Fibroblast of peridontal ligament (primary cell): ENCODE measurements around the gene ADPRM.
"Not testable (repeated sequence)": the region's sequence is repeated elsewhere in the genome, so short reads cannot be mapped to it uniquely, and the experiment has no call there.

Experiments
- DNase-seq: peaks from one replicate; pipeline ENCODE4 v3.0.0-alpha.2; 2010; ENCODE audit errors: extremely low read depth

The ADPRM gene, protein sequence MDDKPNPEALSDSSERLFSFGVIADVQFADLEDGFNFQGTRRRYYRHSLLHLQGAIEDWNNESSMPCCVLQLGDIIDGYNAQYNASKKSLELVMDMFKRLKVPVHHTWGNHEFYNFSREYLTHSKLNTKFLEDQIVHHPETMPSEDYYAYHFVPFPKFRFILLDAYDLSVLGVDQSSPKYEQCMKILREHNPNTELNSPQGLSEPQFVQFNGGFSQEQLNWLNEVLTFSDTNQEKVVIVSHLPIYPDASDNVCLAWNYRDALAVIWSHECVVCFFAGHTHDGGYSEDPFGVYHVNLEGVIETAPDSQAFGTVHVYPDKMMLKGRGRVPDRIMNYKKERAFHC

DNA sequence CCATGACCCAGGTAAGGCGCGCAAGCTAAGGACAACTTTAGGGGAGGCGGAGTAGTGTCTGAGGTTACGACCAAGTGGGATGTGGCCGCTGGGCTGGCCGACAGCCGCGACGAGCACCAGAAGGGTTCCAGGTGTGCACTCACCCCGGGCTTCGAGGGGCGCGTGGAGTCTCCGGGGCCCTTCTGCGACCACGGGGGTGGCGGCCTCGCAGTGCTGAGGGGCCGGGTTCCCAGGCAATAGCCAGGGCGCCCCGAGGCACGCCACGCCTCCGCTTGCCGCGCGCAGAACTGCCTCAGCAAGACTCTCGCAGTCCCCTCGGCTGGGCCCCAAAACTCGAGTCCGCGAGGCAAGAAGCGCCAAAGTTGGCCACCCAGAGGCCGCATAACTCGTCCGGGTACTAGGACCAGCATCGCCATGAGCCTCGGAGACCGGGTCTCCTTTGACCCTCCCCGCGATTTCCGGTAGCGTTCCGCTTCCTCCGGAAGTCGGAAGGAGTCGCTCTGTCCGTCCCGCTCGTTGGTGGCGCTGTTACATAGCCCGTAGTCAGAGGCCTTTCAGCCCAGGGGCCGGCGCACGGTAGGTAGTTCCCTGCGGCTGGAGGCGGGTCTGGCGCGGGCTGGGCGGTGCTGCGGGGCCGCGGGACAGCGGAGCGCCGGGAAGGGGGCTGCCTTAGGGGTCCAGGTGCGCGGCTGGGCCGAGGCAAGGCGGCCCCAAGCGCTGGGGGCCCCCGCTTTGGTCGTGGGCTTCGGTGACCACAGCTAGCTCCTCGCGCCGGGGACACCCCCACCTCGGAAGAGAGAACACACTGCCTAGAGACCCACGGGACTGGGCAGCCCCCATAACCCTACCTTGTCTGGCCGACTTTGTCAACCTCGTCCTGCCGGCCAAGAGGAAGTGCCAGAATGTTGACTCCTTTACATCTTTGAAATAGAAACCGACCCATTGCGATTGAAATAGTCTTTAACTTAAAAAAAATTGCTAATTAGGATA is at the start of gene ADPRM, which contains the start of gene SCO1:
TSS of gene ADPRM (plus strand) at position 503 of the 990 bp plus-strand sequence. CDS start 7,333 bp downstream, outside the sequence.
TSS of gene SCO1 (minus strand) at position 442 of the 990 bp plus-strand sequence. CDS start at position 416, 26 bp downstream.
- peak; percentile 91 for DNase-seq

DNA sequence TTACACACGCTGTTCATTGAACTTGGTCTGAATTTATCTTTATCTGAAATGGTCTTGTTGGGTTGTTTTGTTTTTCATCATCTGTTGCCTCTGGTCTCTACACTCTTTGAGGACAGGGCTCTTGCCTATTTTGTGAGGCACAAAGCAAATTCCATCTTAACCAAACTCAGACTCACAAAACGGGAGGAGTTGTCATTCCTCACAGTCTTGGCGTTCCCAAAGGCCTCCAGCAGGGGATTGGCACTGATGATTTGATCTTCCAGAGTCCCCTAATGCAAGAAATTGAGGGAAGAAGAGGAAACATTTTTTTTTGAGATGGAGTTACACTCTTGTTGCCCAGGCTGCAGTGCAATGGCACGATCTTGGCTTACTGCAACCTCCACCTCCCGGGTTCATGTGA is 49.0 kb upstream of the ADPRM start:
- no peak for DNase-seq

DNA sequence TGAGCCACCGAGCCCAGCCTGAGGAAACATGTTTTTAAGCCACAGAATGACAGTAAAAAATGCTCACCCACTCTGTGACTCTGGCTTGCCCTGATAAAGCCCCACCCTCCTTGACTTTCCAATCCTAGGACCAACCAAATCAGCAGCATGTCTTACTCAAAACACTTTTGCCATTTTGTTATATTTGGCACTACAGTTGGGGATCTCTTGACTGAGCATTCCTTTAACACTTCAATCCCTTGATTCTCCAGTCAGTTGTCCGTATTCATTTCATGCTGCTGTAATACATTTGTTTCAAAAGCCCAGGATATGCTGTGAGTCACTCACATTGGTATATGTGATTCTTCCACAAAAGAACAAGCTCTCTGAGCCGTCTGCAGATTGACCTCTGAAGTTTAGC is 48.4 kb upstream of the ADPRM start:
- DNase-seq, result peak; percentile 25

DNA sequence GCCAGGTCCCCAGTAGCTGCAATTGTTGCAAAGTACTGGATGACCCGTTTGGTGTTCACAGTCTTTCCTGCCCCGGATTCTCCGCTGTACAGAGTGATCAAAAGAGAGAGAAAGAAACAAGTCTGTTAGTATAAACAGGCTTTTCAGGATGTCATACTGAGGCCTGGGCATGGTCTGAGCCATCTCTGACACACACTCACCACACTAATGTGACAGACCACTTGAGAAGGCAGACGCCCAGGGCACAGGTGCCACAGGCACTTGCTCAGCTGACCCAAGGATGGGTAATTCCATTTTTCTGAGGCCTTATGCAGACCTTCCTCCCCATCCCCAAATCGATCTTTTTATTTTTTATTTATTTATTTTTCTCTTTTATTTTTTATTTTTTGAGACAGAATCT is 47.8 kb upstream of the ADPRM start:
- no peak for DNase-seq

DNA sequence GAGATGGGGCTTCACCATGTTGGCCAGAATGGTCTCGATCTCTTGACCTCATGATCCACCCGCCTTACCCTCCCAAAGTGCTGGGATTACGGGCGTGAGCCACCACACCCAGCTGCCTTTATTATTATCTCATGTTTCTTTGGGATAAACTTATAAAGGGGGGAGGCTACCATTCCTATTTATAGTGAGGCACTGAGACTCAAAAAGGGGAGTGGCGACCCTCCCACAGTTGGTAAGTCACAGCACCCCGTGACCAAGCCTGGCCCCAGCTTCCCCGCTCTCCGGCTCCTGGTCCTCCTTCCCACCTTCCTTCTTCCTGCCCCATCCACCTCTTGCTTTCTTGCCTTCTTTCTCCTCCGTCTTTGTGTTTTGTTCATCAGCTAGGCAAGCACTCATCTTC is 45.5 kb upstream of the ADPRM start:
- DNase-seq, result no peak

DNA sequence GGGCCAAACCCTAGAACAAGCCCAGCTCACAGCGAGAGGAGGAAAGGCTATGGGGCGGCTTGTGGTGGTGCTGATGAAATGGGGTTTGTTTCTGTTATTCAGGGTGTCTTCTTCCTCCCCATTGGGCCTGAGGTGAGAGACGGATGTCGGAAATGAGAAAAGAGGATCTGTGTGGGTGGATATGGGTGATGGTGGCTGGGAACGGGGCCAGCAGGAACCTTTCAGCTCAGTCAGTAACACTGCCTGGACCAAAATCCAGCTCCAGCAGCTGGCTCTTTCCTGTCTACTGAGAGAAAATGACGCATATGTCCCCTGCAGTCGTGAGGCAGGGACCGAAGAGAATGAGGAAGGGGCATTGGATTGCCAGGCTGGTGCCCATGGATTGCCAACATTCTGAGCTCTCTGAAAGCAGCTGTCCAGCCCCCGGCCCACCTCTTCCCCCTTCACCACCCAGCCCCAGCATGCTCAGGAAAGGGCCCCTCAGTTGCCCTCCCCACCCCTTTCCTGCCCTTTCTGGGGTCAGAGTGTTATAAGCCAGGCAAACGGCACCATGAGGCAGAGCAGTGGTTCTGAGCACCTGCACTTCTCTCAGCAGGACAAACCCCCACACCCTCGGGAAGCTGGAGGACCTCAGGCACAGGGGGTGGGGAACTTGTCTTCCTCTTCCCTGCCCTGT is 44.3 kb upstream of the ADPRM start:
- no peak for DNase-seq

DNA sequence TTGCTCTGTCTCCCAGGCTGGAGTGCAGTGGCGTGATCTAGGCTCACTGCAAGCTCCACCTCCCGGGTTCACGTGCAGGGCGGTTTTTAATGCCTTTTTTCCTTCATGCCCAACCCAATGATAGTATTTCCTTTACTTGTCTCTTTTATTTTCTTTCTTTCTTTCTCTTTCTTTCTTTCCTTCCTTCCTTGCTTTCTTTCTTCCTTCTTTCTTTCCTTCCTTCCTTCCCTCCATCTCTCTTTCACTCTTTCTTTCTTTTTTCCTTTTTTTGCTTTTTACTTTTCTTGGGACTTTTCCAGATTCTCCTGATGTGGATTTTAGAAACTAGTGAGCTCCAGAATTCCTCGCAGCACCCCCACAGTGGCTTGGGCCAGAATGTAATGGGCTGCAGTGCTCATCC is 43.4 kb upstream of the ADPRM start:
- DNase-seq, result no peak

DNA sequence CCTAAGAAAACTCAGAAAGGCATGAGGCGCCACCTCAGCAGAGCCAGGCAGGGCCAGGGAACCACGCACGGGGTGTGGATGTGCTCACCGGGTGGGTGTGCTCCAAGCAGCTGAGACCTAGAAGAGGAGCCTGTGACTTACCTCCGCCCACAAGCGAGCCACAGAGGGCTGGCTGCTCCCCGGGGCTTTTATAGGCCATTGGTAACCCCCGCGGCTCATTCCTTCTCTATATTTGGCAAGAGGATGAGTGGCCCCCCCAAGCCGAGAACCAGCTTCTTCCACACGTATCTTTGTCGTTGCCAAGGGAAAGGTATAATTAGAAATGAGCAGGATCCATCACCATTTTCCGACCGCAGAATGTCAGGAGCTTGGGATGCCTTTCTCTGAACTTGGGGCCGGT is 40.2 kb upstream of the ADPRM start, which contains the start of gene MYH3:
TSS of gene MYH3 (minus strand) at position 162 of the 400 bp plus-strand sequence. CDS start 2,245 bp downstream, outside the sequence.
- no peak for DNase-seq

DNA sequence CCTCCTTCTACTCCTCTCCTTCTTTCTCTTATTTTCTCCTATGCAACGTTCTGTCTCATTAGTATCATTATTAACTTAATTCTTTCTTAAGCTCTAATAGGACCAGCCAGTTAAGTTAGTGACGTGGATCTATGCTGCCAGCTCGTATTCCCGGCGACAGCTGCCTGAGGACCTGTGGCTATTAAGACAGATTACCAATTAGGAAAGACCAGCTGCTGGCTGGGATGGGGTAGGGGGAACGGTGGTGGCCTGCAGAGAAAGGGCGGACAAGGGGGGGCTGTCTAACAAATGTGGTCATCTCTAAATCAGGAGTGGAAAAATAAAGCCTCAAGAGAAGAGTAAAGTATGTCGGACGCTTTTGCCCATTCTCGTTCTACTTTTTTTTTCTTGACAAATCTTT is 39.5 kb upstream of the ADPRM start:
- no peak for DNase-seq

DNA sequence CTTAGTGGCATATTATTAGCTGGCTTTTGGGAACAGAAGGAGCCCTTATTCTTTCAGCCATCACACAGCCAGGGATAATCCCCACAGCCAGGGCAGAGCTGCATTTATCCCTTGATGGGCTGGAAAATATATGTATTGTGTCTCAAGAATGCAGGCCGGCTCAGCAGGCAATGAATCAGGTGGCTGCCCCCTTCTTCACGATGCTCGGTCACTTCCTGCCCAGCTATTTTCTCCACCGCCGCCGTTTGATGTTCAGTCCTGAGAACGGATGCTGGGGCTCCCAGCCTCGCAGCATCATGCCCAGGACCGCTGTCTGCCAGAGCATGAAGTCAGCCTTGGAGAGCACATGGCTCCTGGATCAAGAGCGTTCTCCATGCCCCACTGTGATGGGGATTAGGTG is 36.0 kb upstream of the ADPRM start:
- no peak for DNase-seq

DNA sequence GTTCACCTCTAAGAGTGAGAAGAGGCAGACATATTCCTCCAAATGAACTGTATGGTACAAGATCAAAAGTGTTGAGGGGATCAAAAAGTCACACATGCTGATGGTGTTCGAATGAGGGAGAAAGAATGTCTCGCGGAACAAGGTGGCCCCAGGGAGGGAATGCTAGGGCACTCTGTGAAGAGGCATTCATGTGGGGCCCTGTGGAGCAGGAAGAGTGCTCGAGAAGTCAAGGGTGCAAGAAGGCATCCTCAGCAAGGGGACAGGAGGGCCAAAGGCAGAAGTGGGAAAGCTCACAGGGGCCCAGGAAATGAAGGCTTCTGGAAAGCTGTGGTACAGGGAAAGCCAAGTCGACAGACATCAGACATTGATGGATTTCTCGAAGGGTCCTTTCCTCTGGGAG is 34.2 kb upstream of the ADPRM start:
- no peak for DNase-seq

DNA sequence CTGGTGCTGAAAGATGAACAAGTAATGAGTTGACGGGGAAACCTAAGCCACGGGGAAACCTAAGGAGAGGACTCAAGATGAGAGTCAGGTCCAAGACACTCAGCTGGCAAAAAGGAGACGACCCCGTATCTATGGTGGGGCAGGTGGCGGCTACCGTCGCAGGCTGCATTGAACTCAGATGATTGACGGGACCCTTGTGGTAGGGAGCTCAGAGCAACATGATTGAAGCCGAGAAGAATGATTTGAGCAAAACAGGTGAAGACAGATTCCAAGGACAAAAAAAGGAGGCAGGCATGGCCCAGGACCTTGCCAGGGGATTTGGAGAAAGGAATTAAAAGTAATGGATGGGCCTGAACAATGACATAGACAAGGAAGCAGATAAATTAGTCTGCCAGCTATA is 32.8 kb upstream of the ADPRM start:
- DNase-seq, result no peak

DNA sequence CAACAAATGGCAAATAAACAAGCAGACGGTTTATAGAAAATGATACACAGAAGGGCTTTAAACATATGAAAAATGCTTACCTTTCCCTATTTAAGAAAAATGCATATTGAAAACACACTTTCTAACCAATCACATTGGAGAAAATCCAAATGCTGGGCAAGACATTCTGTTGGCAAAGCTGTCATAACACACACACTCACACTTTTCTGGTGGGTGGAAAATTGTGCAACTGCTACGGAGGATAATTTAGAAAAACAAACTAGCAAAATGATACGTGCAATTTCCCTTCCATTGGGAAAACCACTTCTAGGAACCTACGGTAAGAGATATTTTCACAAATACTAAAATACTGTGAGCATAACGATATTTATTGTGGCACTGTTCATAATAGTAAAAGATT is 30.5 kb upstream of the ADPRM start:
- peak; percentile 65 for DNase-seq

DNA sequence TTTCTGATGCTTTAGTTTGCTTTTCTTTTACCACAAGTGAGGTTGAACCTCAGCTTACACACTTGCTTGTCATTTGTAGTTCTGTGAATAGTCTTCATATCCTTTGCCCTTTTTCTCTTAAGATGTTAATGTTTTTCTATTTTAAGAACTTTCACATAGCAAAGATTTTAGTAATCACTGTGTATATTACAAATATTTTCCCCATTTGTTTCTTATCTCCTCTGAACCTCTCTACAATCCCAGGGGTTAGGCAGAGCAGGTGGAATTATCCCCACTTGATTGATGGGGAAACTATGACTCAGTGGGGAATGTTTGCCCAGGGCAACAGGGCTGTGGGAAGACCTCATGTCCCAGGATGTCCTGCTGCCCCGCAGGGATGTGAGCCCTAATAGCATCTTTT is 28.6 kb upstream of the ADPRM start:
- DNase-seq, result peak; percentile 13

DNA sequence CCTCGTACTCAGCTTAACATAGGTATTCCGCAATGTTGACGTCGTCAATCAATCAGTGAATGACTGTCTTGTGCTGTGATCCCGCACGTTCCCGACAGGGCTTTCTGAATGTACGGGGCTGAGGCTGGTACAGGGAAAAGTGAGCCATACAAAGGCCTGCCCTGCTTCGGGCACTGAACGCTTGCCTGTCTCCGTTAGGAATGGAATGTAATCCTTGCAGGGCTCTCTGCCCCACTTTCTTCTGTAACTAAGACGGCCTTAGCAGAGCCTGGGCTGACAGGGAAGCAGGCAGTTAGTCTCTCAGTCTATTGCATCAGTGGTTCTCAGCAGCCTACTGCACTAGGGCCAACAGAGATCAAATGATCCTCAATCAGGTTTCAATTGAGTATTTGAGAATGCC is 24.1 kb upstream of the ADPRM start:
- DNase-seq, result no peak

DNA sequence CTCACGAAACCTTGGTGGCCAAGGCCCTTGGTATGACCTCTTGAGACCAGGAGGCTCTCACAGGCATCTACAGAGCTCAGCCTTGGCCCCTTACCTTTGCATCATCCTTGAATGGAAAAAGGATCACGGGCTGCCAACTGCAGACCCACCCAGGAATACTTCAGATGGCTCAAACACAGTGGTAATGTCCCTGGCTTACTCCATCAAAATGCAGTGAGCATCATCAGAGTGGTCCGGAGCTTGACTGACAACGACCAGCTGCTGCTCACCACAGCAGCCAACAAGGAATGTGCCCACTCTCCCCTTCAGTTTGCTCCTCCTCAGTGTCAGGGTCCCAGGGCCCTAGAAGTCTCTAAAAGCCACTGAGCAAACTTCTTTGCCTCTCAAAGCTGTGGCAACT is 22.7 kb upstream of the ADPRM start:
- DNase-seq, result no peak

DNA sequence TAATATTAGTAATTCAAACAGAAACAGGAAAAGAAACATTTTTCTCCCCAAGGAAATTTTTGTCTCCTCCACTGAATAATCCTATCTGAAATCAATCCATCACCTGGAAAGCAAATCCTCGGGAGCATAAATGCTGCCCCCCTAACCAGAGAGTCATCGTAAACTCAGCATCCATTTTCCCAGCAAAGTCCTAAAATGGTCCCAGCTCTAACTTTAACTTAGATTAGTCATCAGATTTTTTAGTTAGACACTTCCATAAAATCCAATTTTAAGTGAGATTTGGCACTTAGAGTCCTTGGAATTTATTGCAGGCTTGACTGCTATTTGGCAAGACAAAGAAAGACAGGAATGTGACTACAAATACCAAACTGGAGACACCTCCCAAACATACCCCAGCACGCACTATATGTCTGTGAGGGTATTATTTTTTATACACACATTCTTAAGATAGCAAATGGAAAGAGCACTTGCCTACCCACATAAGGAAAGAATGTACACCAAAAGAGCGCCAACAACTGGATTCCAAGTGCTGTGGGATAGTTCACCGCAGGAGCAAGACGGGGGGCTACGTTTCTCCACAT is 15.4 kb upstream of the ADPRM start:
- DNase-seq, result peak; percentile 18

DNA sequence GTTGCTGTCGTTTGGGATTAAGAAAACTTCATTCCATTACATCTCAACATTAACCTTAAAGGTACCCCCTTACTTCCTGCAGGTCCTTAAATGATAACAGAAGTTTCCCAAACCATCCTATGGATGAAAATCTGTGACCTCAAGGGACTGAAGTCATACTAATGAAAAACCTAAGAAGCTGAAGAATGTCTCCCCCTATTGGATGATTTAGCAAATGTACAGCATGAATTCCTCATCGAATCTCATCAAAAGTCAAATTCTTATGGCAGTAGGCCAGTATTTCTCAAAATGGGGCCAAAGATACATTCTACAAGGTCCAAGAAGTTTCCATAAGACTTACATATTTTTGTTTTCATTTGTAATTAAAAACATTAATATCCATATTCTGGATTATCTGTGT is 13.5 kb upstream of the ADPRM start:
- peak; percentile 57 for DNase-seq

DNA sequence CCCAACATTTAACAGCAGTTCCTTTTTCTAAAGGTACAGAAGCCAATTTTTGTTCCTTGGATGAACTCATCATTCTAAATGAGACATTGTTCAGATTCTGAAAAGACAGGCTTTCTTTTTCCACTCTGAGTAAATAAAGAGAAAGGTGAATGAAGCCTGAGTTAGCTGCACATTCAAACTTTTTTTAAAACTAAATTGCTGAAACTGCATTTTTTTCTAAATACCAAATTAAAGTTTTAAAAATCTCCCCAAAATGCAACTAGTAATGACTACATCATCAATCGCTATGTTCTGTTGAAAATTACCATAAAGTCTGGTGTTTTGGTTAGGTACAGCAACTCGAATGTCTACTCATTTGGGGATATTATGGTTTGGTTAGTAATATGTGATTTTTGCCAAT is 9.9 kb upstream of the ADPRM start:
- DNase-seq, result no peak

DNA sequence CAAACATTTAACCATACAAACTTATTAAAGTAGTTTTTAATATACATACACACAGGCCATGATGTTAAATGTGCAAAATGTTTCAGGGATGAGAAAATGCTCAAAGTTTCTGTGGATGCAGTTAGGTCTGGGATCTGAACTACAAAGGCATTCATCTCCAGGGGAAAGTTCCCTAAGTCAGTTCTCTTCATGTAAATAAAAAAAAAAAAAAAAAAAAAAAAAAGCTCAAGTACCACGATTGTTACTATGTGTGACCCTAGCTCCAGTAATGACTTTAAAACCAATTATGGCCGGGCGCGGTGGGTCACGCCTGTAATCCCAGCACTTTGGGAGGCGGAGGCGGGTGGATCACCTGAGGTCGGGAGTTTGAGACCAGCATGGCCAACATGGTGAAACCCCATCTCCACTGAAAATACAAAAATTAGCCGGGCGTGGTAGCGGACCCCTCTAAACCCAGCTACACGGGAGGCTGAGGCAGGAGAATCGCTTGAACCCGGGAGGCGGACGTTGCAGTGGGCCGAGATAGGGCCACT is 1.5 kb upstream of the ADPRM start:
- DNase-seq, result not testable (repeated sequence)

DNA sequence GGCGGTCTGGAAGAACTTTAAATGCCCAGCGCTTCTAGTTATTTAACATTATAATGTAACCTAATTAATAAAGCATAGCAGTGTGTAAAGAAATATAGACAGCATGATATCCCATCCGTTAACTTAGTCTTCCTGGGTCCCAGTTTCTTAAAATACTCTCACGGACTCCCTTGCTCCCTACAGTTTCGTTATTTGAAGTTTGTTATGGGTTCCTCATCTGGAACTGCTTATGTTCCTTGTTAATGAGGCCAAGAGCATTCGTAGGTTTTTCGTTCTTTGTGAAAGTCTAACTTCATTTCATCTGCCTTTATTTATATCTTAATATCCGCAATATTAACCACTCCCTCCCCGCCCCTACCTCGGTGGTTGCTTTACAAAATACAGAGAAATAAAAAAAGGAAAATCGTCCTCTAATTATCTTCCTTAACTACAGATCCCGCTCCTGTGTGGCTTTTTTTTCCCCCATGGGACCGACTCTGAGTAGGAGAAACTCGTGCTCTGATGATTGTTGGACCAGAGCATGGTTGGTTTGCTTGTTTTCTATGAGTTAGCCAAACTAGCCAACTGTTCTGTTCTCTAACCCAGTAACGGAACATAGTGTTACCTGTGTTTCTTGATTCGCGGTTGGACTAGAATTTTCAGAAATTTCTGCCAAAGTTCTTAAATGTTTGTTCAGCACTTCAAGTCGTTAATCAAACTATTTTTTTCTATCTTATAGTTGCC is 863 bp downstream of the ADPRM start:
- peak; percentile 61 for DNase-seq
